GM23338 (cell line): ENCODE results near the gene ADAMTS18.

Experiments
- CREB1 ChIP-seq: fragments of 250-450 bp; sonication (Bioruptor Pico); IDR thresholded peaks from 2 replicates; pipeline ENCODE4 v1.5.0; 2020; ENCODE audit warnings: low read depth, mild to moderate bottlenecking, moderate library complexity
- CTCF ChIP-seq, 2 experiments: fragments of 200-600 bp in 1 of 2; sonication (generic) in 1 of 2; conservative IDR thresholded peaks; 2 replicates each; pipeline versions ENCODE4 v1.5.1 to v1.6.1; 2016 to 2017; ENCODE audit warnings: antibody characterized with exemption in 2 of 2, low read depth in 2 of 2, mild to moderate bottlenecking in 2 of 2, moderate library complexity in 1 of 2
- ETS1 ChIP-seq: IDR thresholded peaks from 2 replicates; pipeline ENCODE4 v1.6.1; 2016; ENCODE audit warnings: antibody characterized with exemption
- EZH2 ChIP-seq: fragments of 200-600 bp; sonication (generic); IDR thresholded peaks from one replicate; pipeline ENCODE4 v1.8.0; 2017; ENCODE audit warnings: antibody characterized with exemption, mild to moderate bottlenecking, low read depth; ENCODE audit not compliant: unreplicated experiment
- NANOG ChIP-seq: IDR thresholded peaks from 2 replicates; pipeline ENCODE4 v1.6.1; 2016; ENCODE audit warnings: antibody characterized with exemption, borderline replicate concordance
- POLR2AphosphoS5 ChIP-seq: IDR thresholded peaks from 2 replicates; pipeline ENCODE4 v1.6.1; 2016; ENCODE audit warnings: antibody characterized with exemption, low read depth
- REST ChIP-seq: IDR thresholded peaks from one replicate; pipeline ENCODE4 v1.6.1; 2018; ENCODE audit warnings: antibody characterized with exemption; ENCODE audit not compliant: unreplicated experiment
- ZNF114 ChIP-seq: fragments of 250-450 bp; sonication (Bioruptor Pico); IDR thresholded peaks from 2 replicates; pipeline ENCODE4 v1.5.0; 2020; ENCODE audit warnings: mild to moderate bottlenecking, moderate library complexity

GRCh38 chr16:77336637-77337036 is 98.2 kb downstream of the ADAMTS18 start:
- TF ChIP-seq CTCF (conservative IDR thresholded peaks at IDR 0.05; ENCODE audit: low read depth in 2 of 2) (no peak), EZH2 (no peak), POLR2AphosphoS5 (no peak), REST (no peak), NANOG (no peak), CREB1 (CRISPR knock-in tag) (no peak), ZNF114 (CRISPR knock-in tag) (no peak), ETS1 (no peak)
